Measurements from ENCODE around the gene MADD.

Gene MADD

DNA sequence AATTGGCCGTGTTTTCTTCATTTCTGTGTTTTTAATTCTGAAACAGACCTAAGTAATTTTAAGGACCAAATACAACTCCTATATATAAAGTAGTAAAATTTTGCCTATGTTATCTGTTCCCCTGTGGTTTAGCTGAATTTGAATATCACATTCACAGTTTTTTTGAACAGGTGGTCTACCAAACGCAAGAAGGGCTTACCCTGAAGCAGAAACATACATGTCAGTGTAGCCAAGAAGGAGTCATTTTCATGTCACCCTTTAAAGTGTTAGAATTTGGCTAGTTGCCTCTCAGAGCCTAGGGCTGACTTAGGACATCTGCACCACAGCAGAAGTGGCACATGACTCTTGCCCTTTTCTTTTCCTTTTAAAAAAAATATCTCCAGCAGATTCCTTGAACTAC lies 48.2 kb downstream of the MADD start:
- Histone ChIP-seq H3K27ac (ENCODE audit: low read depth, low read length) (no peak overlapping the region), H2AK5ac (ENCODE audit: low read length) (no peak overlapping the region)
- no CpG with 5 or more reads among the region's 2 CpGs for WGBS (ENCODE audit: extremely low coverage, insufficient coverage, insufficient read length)

DNA sequence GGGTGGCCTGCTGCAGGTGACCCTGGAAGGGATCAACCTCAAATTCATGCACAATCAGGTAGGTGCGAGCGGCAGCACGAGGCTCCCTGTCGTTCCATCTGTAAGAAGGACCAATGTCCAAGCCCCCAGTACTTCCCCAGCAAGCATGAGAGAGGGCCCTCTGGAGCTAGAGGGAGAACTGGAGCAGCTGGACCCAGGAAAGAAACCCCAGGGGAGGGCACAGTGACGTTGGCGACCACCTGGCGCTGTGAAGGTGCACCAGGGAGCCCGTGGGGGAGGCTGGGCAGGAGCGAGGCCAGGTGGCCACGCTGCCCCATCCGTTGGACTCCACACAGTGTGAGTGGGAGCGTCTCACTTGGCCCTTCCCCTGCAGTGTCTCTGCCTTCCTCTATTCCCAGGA lies 54.6 kb downstream of the MADD start:
- peaks cover 47% of the 10 kb centered on the region in 2 experiments for H3K36me3 ChIP-seq (ENCODE audit: control insufficient read depth in 1 of 2, insufficient read depth in 2 of 2, low read length in 2 of 2)
- no peak overlapping the region for H4K12ac ChIP-seq (ENCODE audit: low read depth, low read length)
- no peaks in the 10 kb centered on the region for H3K9me3 ChIP-seq (ENCODE audit: insufficient read depth, low read depth, low read length)
- no peak overlapping the region for H3K18ac ChIP-seq (ENCODE audit: low read length)
- H3K79me2 ChIP-seq (ENCODE audit: control insufficient read depth, insufficient read depth, low read length, poor library complexity) = no peaks in the 10 kb centered on the region
- no peak overlapping the region for H3K14ac ChIP-seq (ENCODE audit: low read length)
- H3K27ac ChIP-seq (ENCODE audit: low read depth, low read length) = no peak overlapping the region
- no peak overlapping the region for H3K4ac ChIP-seq (ENCODE audit: low read depth, low read length)
- H4K8ac ChIP-seq (ENCODE audit: low read depth, low read length) = no peak overlapping the region
- DNase-seq = no peak
- WGBS (ENCODE audit: extremely low coverage, insufficient coverage, insufficient read length) = no CpG with 5 or more reads among the region's 12 CpGs
- no peak overlapping the region for H3K9ac ChIP-seq (ENCODE audit: low read length)
- no peak overlapping the region for H3K4me3 ChIP-seq (ENCODE audit: low read depth, low read length)
- no peaks in the 10 kb centered on the region for H3K4me1 ChIP-seq (ENCODE audit: control insufficient read depth in 1 of 2, insufficient read depth in 2 of 2, low read length in 2 of 2)
- H3K79me1 ChIP-seq (ENCODE audit: low read length) = no peaks in the 10 kb centered on the region
- no peak overlapping the region for H2BK120ac ChIP-seq (ENCODE audit: insufficient read depth, low read length, poor library complexity)
- H3K23ac ChIP-seq (ENCODE audit: low read length) = no peak overlapping the region
- no peak overlapping the region for H2AFZ ChIP-seq (ENCODE audit: insufficient read depth, low read length, poor library complexity)
- no peaks in the 10 kb centered on the region for H3K27me3 ChIP-seq (ENCODE audit: insufficient read depth, low read length)
- H3K4me2 ChIP-seq (ENCODE audit: low read length) = no peak overlapping the region
- no peak overlapping the region for H2BK5ac ChIP-seq (ENCODE audit: low read depth, low read length, poor library complexity)
- H2AK5ac ChIP-seq (ENCODE audit: low read length) = no peak overlapping the region
- H4K91ac ChIP-seq (ENCODE audit: low read depth, low read length) = no peak overlapping the region
- no peak overlapping the region for H2BK12ac ChIP-seq (ENCODE audit: low read length)

More for the DNA sequence above, 48.2 kb downstream of the MADD start:
- Histone ChIP-seq H2BK120ac (ENCODE audit: insufficient read depth, low read length, poor library complexity) (no peak overlapping the region), H3K4me3 (ENCODE audit: low read depth, low read length) (no peak overlapping the region), H2AFZ (ENCODE audit: insufficient read depth, low read length, poor library complexity) (no peak overlapping the region), H3K9ac (ENCODE audit: low read length) (no peak overlapping the region), H3K4ac (ENCODE audit: low read depth, low read length) (no peak overlapping the region), H3K79me2 (ENCODE audit: control insufficient read depth, insufficient read depth, low read length, poor library complexity) (no peaks in the 10 kb centered on the region), H3K9me3 (ENCODE audit: insufficient read depth, low read depth, low read length) (no peaks in the 10 kb centered on the region), H3K4me1 (ENCODE audit: control insufficient read depth in 1 of 2, insufficient read depth in 2 of 2, low read length in 2 of 2) (no peaks in the 10 kb centered on the region), H4K8ac (ENCODE audit: low read depth, low read length) (no peak overlapping the region), H3K36me3 (ENCODE audit: control insufficient read depth in 1 of 2, insufficient read depth in 2 of 2, low read length in 2 of 2) (peaks cover 21 to 23% of the 10 kb centered on the region in 2 experiments), H3K27me3 (ENCODE audit: insufficient read depth, low read length) (no peaks in the 10 kb centered on the region), H4K91ac (ENCODE audit: low read depth, low read length) (no peak overlapping the region), H4K12ac (ENCODE audit: low read depth, low read length) (no peak overlapping the region), H3K4me2 (ENCODE audit: low read length) (no peak overlapping the region), H3K79me1 (ENCODE audit: low read length) (no peaks in the 10 kb centered on the region), H2BK5ac (ENCODE audit: low read depth, low read length, poor library complexity) (no peak overlapping the region), H3K14ac (ENCODE audit: low read length) (no peak overlapping the region), H2BK12ac (ENCODE audit: low read length) (no peak overlapping the region), H3K18ac (ENCODE audit: low read length) (no peak overlapping the region), H3K23ac (ENCODE audit: low read length) (no peak overlapping the region)
- DNase-seq = no peak

DNA sequence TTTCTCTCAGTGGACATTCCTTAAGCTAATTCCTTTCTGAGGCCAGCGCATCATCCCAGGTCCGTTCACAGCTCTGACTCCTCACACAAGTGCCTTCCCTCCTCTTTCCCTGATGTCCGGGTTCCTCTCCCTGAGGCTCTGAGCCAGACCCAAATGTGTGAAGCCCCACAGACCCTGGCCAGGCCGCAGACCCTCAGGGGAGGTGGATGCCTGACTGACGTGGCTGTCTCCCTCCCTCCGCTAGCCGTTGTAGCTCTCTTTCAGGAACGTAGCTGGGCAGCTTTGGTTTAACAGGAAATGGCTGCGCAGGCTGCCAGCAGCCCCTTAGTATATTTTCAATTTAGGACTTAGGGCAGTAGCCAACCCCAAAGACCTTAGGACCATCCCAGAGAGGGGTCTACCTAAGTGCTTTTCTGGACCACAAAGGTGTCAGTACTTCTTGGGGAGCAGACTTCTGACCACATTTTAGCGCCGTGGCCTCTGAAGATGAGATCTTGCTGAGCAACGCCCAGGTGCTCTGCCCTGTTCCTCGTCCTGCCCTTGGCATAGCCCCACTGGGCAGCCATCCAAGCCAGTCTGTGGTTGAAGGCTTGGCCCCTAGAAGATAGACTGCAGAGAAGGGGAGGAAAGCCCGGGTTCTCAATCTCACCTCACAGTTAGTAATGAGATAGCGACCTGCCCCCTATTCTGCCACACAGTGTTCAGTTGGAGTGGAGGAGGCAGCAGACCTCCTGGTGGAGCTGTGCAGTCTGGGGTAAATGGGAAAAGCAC lies 55.5 kb downstream of the MADD start:
- Histone ChIP-seq H3K4ac (ENCODE audit: low read depth, low read length) (no peak overlapping the region), H2AK5ac (ENCODE audit: low read length) (no peak overlapping the region), H3K27me3 (ENCODE audit: insufficient read depth, low read length) (no peaks in the 10 kb centered on the region), H2BK120ac (ENCODE audit: insufficient read depth, low read length, poor library complexity) (no peak overlapping the region), H3K27ac (ENCODE audit: low read depth, low read length) (no peak overlapping the region), H4K8ac (ENCODE audit: low read depth, low read length) (no peak overlapping the region), H2AFZ (ENCODE audit: insufficient read depth, low read length, poor library complexity) (no peak overlapping the region), H3K18ac (ENCODE audit: low read length) (no peak overlapping the region), H3K23ac (ENCODE audit: low read length) (no peak overlapping the region), H3K4me2 (ENCODE audit: low read length) (no peak overlapping the region), H2BK12ac (ENCODE audit: low read length) (no peak overlapping the region), H3K79me1 (ENCODE audit: low read length) (no peaks in the 10 kb centered on the region), H3K14ac (ENCODE audit: low read length) (no peak overlapping the region), H3K4me1 (ENCODE audit: control insufficient read depth in 1 of 2, insufficient read depth in 2 of 2, low read length in 2 of 2) (no peaks in the 10 kb centered on the region), H3K36me3 (ENCODE audit: control insufficient read depth in 1 of 2, insufficient read depth in 2 of 2, low read length in 2 of 2) (peaks cover 49 to 54% of the 10 kb centered on the region in 2 experiments), H3K79me2 (ENCODE audit: control insufficient read depth, insufficient read depth, low read length, poor library complexity) (no peaks in the 10 kb centered on the region), H3K9me3 (ENCODE audit: insufficient read depth, low read depth, low read length) (no peaks in the 10 kb centered on the region), H3K4me3 (ENCODE audit: low read depth, low read length) (no peak overlapping the region), H4K12ac (ENCODE audit: low read depth, low read length) (no peak overlapping the region), H4K91ac (ENCODE audit: low read depth, low read length) (no peak overlapping the region), H3K9ac (ENCODE audit: low read length) (no peak overlapping the region), H2BK5ac (ENCODE audit: low read depth, low read length, poor library complexity) (no peak overlapping the region)
- no CpG with 5 or more reads among the region's 15 CpGs for WGBS (ENCODE audit: extremely low coverage, insufficient coverage, insufficient read length)
- DNase-seq = no peak

DNA sequence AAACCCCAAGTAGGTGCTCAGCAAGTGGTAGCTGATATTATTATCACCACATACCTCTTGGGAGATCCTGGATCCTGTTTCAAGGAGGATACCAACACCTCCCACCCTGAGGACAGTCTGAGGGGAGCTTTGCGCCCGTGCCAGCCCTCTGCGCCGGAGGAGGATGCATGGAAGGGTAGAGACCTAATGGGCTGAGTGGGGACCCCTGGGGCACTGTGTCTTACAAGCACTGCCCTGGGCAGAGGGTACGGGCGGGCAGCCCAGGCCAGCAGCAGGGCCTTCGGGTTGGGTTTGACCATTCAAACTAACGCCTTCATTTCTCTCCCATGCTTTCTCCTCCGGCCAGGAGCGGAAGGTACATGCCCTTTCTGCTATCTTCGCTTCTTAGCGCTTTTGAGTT lies 56.3 kb downstream of the MADD start:
- H3K18ac ChIP-seq (ENCODE audit: low read length) = no peak overlapping the region
- no peak overlapping the region for H2BK5ac ChIP-seq (ENCODE audit: low read depth, low read length, poor library complexity)
- H2AK5ac ChIP-seq (ENCODE audit: low read length) = no peak overlapping the region
- H3K4me3 ChIP-seq (ENCODE audit: low read depth, low read length) = no peak overlapping the region
- no peaks in the 10 kb centered on the region for H3K79me2 ChIP-seq (ENCODE audit: control insufficient read depth, insufficient read depth, low read length, poor library complexity)
- H3K79me1 ChIP-seq (ENCODE audit: low read length) = no peaks in the 10 kb centered on the region
- H3K36me3 ChIP-seq (ENCODE audit: control insufficient read depth in 1 of 2, insufficient read depth in 2 of 2, low read length in 2 of 2) = peaks cover 51 to 56% of the 10 kb centered on the region in 2 experiments
- H2BK12ac ChIP-seq (ENCODE audit: low read length) = no peak overlapping the region
- no peak overlapping the region for H3K27ac ChIP-seq (ENCODE audit: low read depth, low read length)
- no peak overlapping the region for H4K12ac ChIP-seq (ENCODE audit: low read depth, low read length)
- no peak overlapping the region for H2AFZ ChIP-seq (ENCODE audit: insufficient read depth, low read length, poor library complexity)
- H3K4me2 ChIP-seq (ENCODE audit: low read length) = no peak overlapping the region
- H3K27me3 ChIP-seq (ENCODE audit: insufficient read depth, low read length) = no peaks in the 10 kb centered on the region
- no peak overlapping the region for H4K8ac ChIP-seq (ENCODE audit: low read depth, low read length)
- H3K9ac ChIP-seq (ENCODE audit: low read length) = no peak overlapping the region
- no peak overlapping the region for H4K91ac ChIP-seq (ENCODE audit: low read depth, low read length)
- no peak overlapping the region for H3K14ac ChIP-seq (ENCODE audit: low read length)
- no peaks in the 10 kb centered on the region for H3K4me1 ChIP-seq (ENCODE audit: control insufficient read depth in 1 of 2, insufficient read depth in 2 of 2, low read length in 2 of 2)
- no peak overlapping the region for H3K4ac ChIP-seq (ENCODE audit: low read depth, low read length)
- DNase-seq = no peak
- no peaks in the 10 kb centered on the region for H3K9me3 ChIP-seq (ENCODE audit: insufficient read depth, low read depth, low read length)
- no CpG with 5 or more reads among the region's 12 CpGs for WGBS (ENCODE audit: extremely low coverage, insufficient coverage, insufficient read length)
- no peak overlapping the region for H3K23ac ChIP-seq (ENCODE audit: low read length)
- no peak overlapping the region for H2BK120ac ChIP-seq (ENCODE audit: insufficient read depth, low read length, poor library complexity)

Measured in trophoblast cell (in vitro differentiated cells and primary cell).